Sigmoid colon (tissue), 7 donors: ENCODE results near the gene FAM241B. TPM values are rescaled to one million over a fixed set of nuclear protein-coding genes. Genes with fewer than 3 reads are reported as not detected.
A peak's percentile ranks its signal among the peaks of the same experiment; 100 is the strongest.

Source experiments
- DNase-seq: peaks from one replicate; pipeline ENCODE4 v3.0.0-alpha.2; 2019
- H3K27ac ChIP-seq, 4 donors: fragments of 200-600 bp; sonication (generic); one replicate each; pipeline ENCODE4 v1.5.1; 2016 to 2019; ENCODE audit warnings: mild to moderate bottlenecking in 1 of 4
- H3K27me3 ChIP-seq, 3 donors: fragments of 200-600 bp; sonication (generic); one replicate each; pipeline ENCODE4 v1.5.1; 2019; ENCODE audit warnings: mild to moderate bottlenecking in 1 of 3
- H3K36me3 ChIP-seq, 4 donors: fragments of 200-600 bp; sonication (generic); one replicate each; pipeline ENCODE4 v1.5.1; 2016 to 2019
- H3K4me1 ChIP-seq, 4 donors: fragments of 200-600 bp; sonication (generic); one replicate each; pipeline ENCODE4 v1.5.1; 2017 to 2019
- H3K4me3 ChIP-seq, 4 donors: fragments of 200-600 bp; sonication (generic); one replicate each; pipeline ENCODE4 v1.5.1; 2017 to 2019; ENCODE audit warnings: mild to moderate bottlenecking in 2 of 4, moderate library complexity in 1 of 4
- H3K9me3 ChIP-seq, 4 donors: fragments of 200-600 bp in 3 of 4; sonication (generic) in 3 of 4; one replicate each; pipeline versions ENCODE4 v1.5.1 to v1.6.1; 2013 to 2019
- CTCF ChIP-seq, 4 experiments: fragments of 450-650 bp in 3 of 4; fragments of 200-600 bp in 1 of 4; IDR thresholded peaks; one replicate each; pipeline ENCODE4 v1.5.1; 2016 to 2019; ENCODE audit warnings: antibody characterized with exemption in 4 of 4, mild to moderate bottlenecking in 3 of 4, moderate library complexity in 2 of 4
- EP300 ChIP-seq, 4 donors: sonication (generic); formaldehyde crosslinking; IDR thresholded peaks; one replicate each; pipeline ENCODE4 v1.6.1; 2017; ENCODE audit warnings: antibody characterized with exemption in 4 of 4
- POLR2A ChIP-seq, 2 donors: fragments of 450-650 bp; IDR thresholded peaks; one replicate each; pipeline ENCODE4 v1.6.1; 2016; ENCODE audit warnings: antibody characterized with exemption in 2 of 2, mild to moderate bottlenecking in 2 of 2, moderate library complexity in 2 of 2
- POLR2AphosphoS5 ChIP-seq, 4 donors: sonication (generic); formaldehyde crosslinking; IDR thresholded peaks; one replicate each; pipeline ENCODE4 v1.6.1; 2017; ENCODE audit warnings: antibody characterized with exemption in 4 of 4
- WGBS, 2 donors: extraction: QIAGEN DNeasy Blood & Tissue Kit; methylation state at CpG; one replicate each; pipeline ENCODE4 v1.1.7; 2013; 5-methylcytosine and 5-hydroxymethylcytosine counted together
- intact Hi-C: fragments of 100-400 bp; cut with DNase I; formaldehyde crosslinking; loops from one replicate; pipeline ENCODE4 v1.15.1; 2023
- polyA plus RNA-seq, 3 donors: library from polyadenylated mRNA; stranded (reverse); fragments of 200-250 nt; gene quantifications; one replicate each; pipeline ENCODE4 v1.2.3, GENCODE V29; 2013
- total RNA-seq, 4 donors: library from RNA; depleted of rRNA; stranded (reverse); fragments of >200 nt; gene quantifications; one replicate each; pipeline ENCODE4 v1.1.0, GENCODE V29; 2016
- donor health status: healthy with polysubstance abuse.
- donor health status: Bipolar disorder and iron deficiency.
- donor health status: healthy.

The FAM241B gene
- total RNA-seq: 1 to 10 TPM; 3.0 to 6.3 (median 3.5) TPM
- 1 to 10 TPM; 2.5 to 6.9 (median 4.2) TPM for polyA plus RNA-seq

GRCh38 chr10:69629897-69630650 is at the start of gene FAM241B:
TSS of gene FAM241B (plus strand) at chr10:69630247. CDS start at chr10:69631744, 1,497 bp downstream.
- Histone ChIP-seq H3K27ac (peak within 1 kb of the TSS in 3 of 4 donors; percentile 27 to 38 (median 32)), H3K9me3 (no peaks in the 10 kb centered on the region), H3K36me3 (peaks cover 0 to 9% (median 0%) of the 10 kb centered on the region in 4 donors), H3K4me1 (peaks cover 2 to 16% (median 14%) of the 10 kb centered on the region in 4 donors), H3K27me3 (no peaks in the 10 kb centered on the region), H3K4me3 (peak within 1 kb of the TSS; percentile 30 to 61 (median 58))
- WGBS, 2 donors: 3 to 4% methylated on average over 72 of the region's 72 CpGs
- peak; percentile 80 for DNase-seq
- intact Hi-C loops: loop anchor here (5.0 to 10.0 kb wide), 2 partner anchors 225 to 282 kb away; no protein-coding TSS in a partner anchor
- peak; percentile 90 to 98 (median 94) for TF ChIP-seq CTCF (IDR thresholded peaks at IDR 0.05)
- TF ChIP-seq EP300 (IDR thresholded peaks at IDR 0.05): no peak
- peak in 1 of 4 donors; percentile 24 for TF ChIP-seq POLR2AphosphoS5 (IDR thresholded peaks at IDR 0.05)
- no peak for TF ChIP-seq POLR2A (IDR thresholded peaks at IDR 0.05)

GRCh38 chr10:69580435-69580834 is 49.6 kb upstream of the FAM241B start:
- TF ChIP-seq CTCF (IDR thresholded peaks at IDR 0.05) (no peak), POLR2A (IDR thresholded peaks at IDR 0.05) (no peak), EP300 (IDR thresholded peaks at IDR 0.05) (no peak), POLR2AphosphoS5 (IDR thresholded peaks at IDR 0.05) (no peak)
- Histone ChIP-seq H3K4me1 (no peaks in the 10 kb centered on the region), H3K27ac (no peak overlapping the region), H3K36me3 (no peaks in the 10 kb centered on the region), H3K9me3 (no peaks in the 10 kb centered on the region), H3K4me3 (no peak overlapping the region), H3K27me3 (peaks cover 10 to 52% (median 42%) of the 10 kb centered on the region in 3 donors)
- DNase-seq: no peak
- intact Hi-C loops: no loop called here
- 72 to 83% methylated on average over 5 of the region's 5 CpGs for WGBS, 2 donors

GRCh38 chr10:69583106-69583505 is 46.9 kb upstream of the FAM241B start:
- no peak overlapping the region for H3K4me3 ChIP-seq
- peaks cover 5 to 25% (median 18%) of the 10 kb centered on the region in 3 donors for H3K27me3 ChIP-seq
- DNase-seq: no peak
- H3K9me3 ChIP-seq: no peaks in the 10 kb centered on the region
- no peaks in the 10 kb centered on the region for H3K36me3 ChIP-seq
- H3K27ac ChIP-seq: no peak overlapping the region
- intact Hi-C loops: no loop called here
- no peak for TF ChIP-seq CTCF (IDR thresholded peaks at IDR 0.05)
- no peak for TF ChIP-seq POLR2AphosphoS5 (IDR thresholded peaks at IDR 0.05)
- no peak for TF ChIP-seq POLR2A (IDR thresholded peaks at IDR 0.05)
- no peak for TF ChIP-seq EP300 (IDR thresholded peaks at IDR 0.05)
- no peaks in the 10 kb centered on the region for H3K4me1 ChIP-seq
- 37 to 40% methylated on average over 2 of the region's 2 CpGs for WGBS, 2 donors

- H3K36me3 ChIP-seq: no peaks in the 10 kb centered on the region
- TF ChIP-seq POLR2AphosphoS5 (IDR thresholded peaks at IDR 0.05): no peak
- TF ChIP-seq CTCF (IDR thresholded peaks at IDR 0.05): no peak
- TF ChIP-seq POLR2A (IDR thresholded peaks at IDR 0.05): no peak
- no peak for TF ChIP-seq EP300 (IDR thresholded peaks at IDR 0.05)
- no peaks in the 10 kb centered on the region for H3K4me1 ChIP-seq
- intact Hi-C loops: no loop called here
- H3K4me3 ChIP-seq: no peak overlapping the region
- DNase-seq: no peak
- peaks cover 0 to 10% (median 4%) of the 10 kb centered on the region in 3 donors for H3K27me3 ChIP-seq
- 83 to 87% methylated on average over 3 of the region's 3 CpGs for WGBS, 2 donors
- no peaks in the 10 kb centered on the region for H3K9me3 ChIP-seq
- no peak overlapping the region for H3K27ac ChIP-seq
Measured at GRCh38 chr10:69584624-69585023, 45.4 kb upstream of the FAM241B start.
